AG04450 (cell line): ENCODE data around the gene TGFBR3. TPM values are rescaled to one million over a fixed set of nuclear protein-coding genes. Genes with fewer than 3 reads are reported as not detected.

ENCODE experiments used
- CTCF ChIA-PET: fragments of 300-600, 350-600 bp; formaldehyde crosslinking; extraction: SDS; loops from one replicate; lab custom pipeline; 2022; ENCODE audit warnings: antibody characterized with exemption, inconsistent platforms; lab: Charles Lee
- POLR2A ChIA-PET: fragments of 350-600 bp; formaldehyde crosslinking; extraction: SDS; loops from one replicate; lab custom pipeline; 2021; ENCODE audit warnings: antibody characterized with exemption, inconsistent platforms; lab: Yijun Ruan, JAX
- DNase-seq: peaks from one replicate; pipeline ENCODE4 v3.0.0-alpha.2; 2011; ENCODE audit warnings: low read depth, low spot score
- H3K27ac ChIP-seq: one replicate; pipeline ENCODE4 v1.5.1; 2012; ENCODE audit warnings: low read depth, low read length, control low read depth
- H3K27me3 ChIP-seq: one replicate; pipeline ENCODE4 v1.6.0; 2012; ENCODE audit warnings: low read length; ENCODE audit not compliant: control insufficient read depth, insufficient read depth
- H3K4me3 ChIP-seq: 2 replicates; pipeline ENCODE4 v1.5.1; 2011; ENCODE audit warnings: mild to moderate bottlenecking, low read depth, low read length, control low read depth
- H3K9me3 ChIP-seq: 2 replicates; pipeline ENCODE4 v1.5.1; 2012; ENCODE audit warnings: low read length; ENCODE audit not compliant: control insufficient read depth, insufficient read depth
- polyA plus RNA-seq: library from polyadenylated mRNA; depleted of rRNA; stranded (reverse); fragments of >200 nt; gene quantifications from 2 replicates; pipeline ENCODE4 v1.2.3, GENCODE V29; 2011
- TF ChIP-seq, protein P1 (sequence below): IDR thresholded peaks from 2 replicates; pipeline ENCODE4 v1.5.1; 2011; ENCODE audit warnings: low read depth, low read length, control low read depth, inconsistent platforms

The TGFBR3 gene
- polyA plus RNA-seq, 1 experiment: 36.5 TPM

DNA sequence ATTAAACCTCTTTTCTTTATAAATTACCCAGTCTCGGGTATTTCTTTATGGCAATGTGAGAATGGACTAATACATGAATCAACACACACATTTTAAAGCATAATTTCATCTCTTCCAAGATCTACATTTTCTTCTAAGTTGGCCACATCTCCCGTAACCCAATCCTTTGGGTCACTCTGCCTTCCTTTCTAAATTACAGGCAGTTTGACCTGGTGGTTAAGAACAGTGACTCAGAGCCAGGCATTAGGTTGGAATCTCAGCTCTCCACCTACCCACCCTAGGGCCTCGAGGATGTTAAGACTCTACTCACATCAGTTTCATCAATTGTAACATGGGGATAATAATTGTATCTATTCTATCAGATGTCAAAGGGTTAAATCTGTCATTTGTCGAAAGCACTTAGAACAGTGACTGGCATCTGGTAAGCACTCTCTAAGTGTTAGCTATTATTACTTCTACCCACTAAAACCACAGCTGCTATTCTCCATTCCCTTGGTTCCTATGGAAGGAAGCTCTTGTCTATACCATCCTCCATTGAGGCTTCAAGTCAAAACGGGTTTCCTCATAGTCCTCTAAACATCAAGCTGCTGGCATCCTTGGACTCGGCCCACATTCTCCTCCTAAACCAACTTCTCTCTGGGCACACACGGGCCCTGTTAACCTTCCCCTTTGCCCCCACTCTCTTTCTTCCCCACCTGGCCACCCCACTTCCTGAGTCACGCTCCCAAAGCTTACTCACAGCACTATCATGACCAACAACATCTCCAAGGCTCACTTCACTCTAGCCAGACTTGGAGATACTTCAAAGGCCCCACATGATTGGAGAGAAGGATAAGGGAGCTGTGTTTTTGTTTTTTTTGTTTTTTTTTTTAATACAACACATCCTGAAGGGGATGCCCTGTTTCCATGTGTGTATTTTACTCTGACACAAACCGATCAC lies 116.9 kb downstream of the TGFBR3 start:
- Histone ChIP-seq H3K27ac (no peak overlapping the region), H3K4me3 (no peak overlapping the region), H3K27me3 (no peaks in the 10 kb centered on the region), H3K9me3 (no peaks in the 10 kb centered on the region)
- no peak for DNase-seq
- ChIA-PET POLR2A (no interaction called here), CTCF (interaction anchor here (0.7 to 1.0 kb wide), 2 partner anchors 9 to 257 kb away, joined by 3 to 4 read pairs; no protein-coding TSS in a partner anchor)
- TF ChIP-seq, protein P1, sequence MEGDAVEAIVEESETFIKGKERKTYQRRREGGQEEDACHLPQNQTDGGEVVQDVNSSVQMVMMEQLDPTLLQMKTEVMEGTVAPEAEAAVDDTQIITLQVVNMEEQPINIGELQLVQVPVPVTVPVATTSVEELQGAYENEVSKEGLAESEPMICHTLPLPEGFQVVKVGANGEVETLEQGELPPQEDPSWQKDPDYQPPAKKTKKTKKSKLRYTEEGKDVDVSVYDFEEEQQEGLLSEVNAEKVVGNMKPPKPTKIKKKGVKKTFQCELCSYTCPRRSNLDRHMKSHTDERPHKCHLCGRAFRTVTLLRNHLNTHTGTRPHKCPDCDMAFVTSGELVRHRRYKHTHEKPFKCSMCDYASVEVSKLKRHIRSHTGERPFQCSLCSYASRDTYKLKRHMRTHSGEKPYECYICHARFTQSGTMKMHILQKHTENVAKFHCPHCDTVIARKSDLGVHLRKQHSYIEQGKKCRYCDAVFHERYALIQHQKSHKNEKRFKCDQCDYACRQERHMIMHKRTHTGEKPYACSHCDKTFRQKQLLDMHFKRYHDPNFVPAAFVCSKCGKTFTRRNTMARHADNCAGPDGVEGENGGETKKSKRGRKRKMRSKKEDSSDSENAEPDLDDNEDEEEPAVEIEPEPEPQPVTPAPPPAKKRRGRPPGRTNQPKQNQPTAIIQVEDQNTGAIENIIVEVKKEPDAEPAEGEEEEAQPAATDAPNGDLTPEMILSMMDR: no peak

GRCh38 chr1:91768120-91768519 lies 117.8 kb downstream of the TGFBR3 start:
- Histone ChIP-seq H3K27me3 (no peaks in the 10 kb centered on the region), H3K9me3 (no peaks in the 10 kb centered on the region), H3K27ac (no peak overlapping the region), H3K4me3 (no peak overlapping the region)
- CTCF ChIA-PET: interaction anchor here (0.7 kb wide), 1 partner anchor 524 kb away, joined by 4 read pairs; no protein-coding TSS in a partner anchor
- TF ChIP-seq, protein P1: no peak
- no peak for DNase-seq
- POLR2A ChIA-PET: interaction anchor here (0.8 kb wide), 1 partner anchor 60 kb away, joined by 4 read pairs; no protein-coding TSS in a partner anchor

- H3K27ac ChIP-seq: no peak overlapping the region
- H3K4me3 ChIP-seq: no peak overlapping the region
- CTCF ChIA-PET: no interaction called here
- H3K27me3 ChIP-seq: no peaks in the 10 kb centered on the region
- TF ChIP-seq, protein P1: no peak
- POLR2A ChIA-PET: no interaction called here
- DNase-seq: no peak
- H3K9me3 ChIP-seq: no peaks in the 10 kb centered on the region
Measured at GRCh38 chr1:91766883-91767282, 119.1 kb downstream of the TGFBR3 start.

DNA sequence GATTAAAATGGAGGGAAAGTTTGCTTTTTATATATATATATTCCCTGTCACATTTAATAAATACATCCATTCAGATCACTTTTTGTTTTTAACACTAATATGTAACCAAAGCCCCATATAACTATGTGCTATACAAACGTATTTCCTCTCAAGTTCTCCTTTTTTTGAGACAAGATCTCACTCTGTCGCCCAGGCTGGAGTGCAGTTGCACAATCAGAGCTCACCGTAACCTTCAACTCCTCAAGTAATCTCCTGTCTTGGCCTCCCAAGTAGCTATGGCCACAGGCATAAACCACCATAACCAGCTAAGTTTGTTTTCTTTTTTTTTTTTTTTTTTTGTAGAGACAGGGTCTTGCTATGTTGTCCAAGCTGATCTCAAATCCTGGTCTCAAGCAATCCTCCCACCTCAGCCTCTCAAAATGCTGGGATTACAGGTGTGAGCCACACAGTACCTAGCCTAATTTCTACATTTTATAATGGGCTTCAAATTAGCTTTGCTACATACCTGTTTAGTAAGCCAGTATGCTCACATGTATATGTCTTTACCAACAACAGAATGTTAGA lies 120.0 kb downstream of the TGFBR3 start:
- no peak for DNase-seq
- Histone ChIP-seq H3K9me3 (no peaks in the 10 kb centered on the region), H3K27me3 (no peaks in the 10 kb centered on the region), H3K27ac (no peak overlapping the region), H3K4me3 (no peak overlapping the region)
- ChIA-PET POLR2A (no interaction called here), CTCF (no interaction called here)
- TF ChIP-seq, protein P1: no peak

DNA sequence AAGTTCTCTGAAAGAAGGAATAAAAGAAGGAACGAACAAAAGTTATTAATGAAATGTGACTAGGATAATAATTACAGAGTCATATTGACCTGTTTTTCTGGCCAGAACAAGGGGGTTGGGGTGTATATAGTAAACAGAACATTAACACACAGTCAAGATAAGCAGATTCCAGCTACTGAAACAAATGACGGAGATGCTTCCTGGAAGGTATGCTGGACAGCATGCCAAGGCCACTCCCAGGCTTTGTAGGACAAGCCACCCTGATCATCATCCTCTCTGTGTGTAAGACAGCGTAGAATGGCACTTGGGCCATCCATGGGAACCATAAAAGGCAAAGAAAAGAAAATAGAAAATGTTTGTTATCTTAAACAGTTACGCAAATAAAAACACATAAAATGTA lies 120.7 kb downstream of the TGFBR3 start:
- no peak overlapping the region for H3K4me3 ChIP-seq
- no peaks in the 10 kb centered on the region for H3K27me3 ChIP-seq
- no peaks in the 10 kb centered on the region for H3K9me3 ChIP-seq
- TF ChIP-seq, protein P1: no peak
- POLR2A ChIA-PET: no interaction called here
- H3K27ac ChIP-seq: no peak overlapping the region
- CTCF ChIA-PET: no interaction called here
- DNase-seq: no peak
